Measurements from ENCODE around the gene KRTAP10-4. TPM values are rescaled to one million over a fixed set of nuclear protein-coding genes. Genes with fewer than 3 reads are reported as not detected.
"Not testable (repeated sequence)": the region's sequence is repeated elsewhere in the genome, so short reads cannot be mapped to it uniquely, and the experiment has no call there.

KRTAP10-4 gene
- total RNA-seq, 1 donor from 2014 or later: not detected

- Mint-ChIP-seq H3K36me3 (ENCODE audit: low read depth) (peaks cover 8% of the 10 kb centered on the region), H3K27me3 (peaks cover 15% of the 10 kb centered on the region), H3K4me1 (peaks cover 8% of the 10 kb centered on the region), H3K9me3 (peaks cover 17% of the 10 kb centered on the region), H3K27ac (no peak overlapping the region), H3K4me3 (no peak overlapping the region)
- intact Hi-C loops (cut with micrococcal nuclease): no loop called here
- DNase-seq (no peak), ATAC-seq (ENCODE audit: low read depth) (no peak)
- CTCF ChIA-PET: no interaction called here
- TF ChIP-seq CTCF (IDR thresholded peaks at IDR 0.05): no peak
- POLR2A ChIA-PET: no interaction called here
Observed at GRCh38 chr21:44544566-44544965, 29.0 kb upstream of the KRTAP10-4 start.

GRCh38 chr21:44547656-44548331 lies 25.7 kb upstream of the KRTAP10-4 start:
- peaks cover 8% of the 10 kb centered on the region for H3K36me3 Mint-ChIP-seq (ENCODE audit: low read depth)
- TF ChIP-seq CTCF (IDR thresholded peaks at IDR 0.05): no peak
- peak overlapping the region; percentile 33 for H3K4me3 Mint-ChIP-seq
- POLR2A ChIA-PET: interaction anchor here (0.5 kb wide), 1 partner anchor 1326 kb away, joined by 4 read pairs; no protein-coding TSS in a partner anchor
- no peak for DNase-seq
- no peak overlapping the region for H3K27ac Mint-ChIP-seq
- CTCF ChIA-PET: no interaction called here
- no peak for ATAC-seq (ENCODE audit: low read depth)
- H3K9me3 Mint-ChIP-seq: peaks cover 17% of the 10 kb centered on the region
- peaks cover 28% of the 10 kb centered on the region for H3K27me3 Mint-ChIP-seq
- intact Hi-C loops (cut with micrococcal nuclease): no loop called here
- H3K4me1 Mint-ChIP-seq: peaks cover 8% of the 10 kb centered on the region

GRCh38 chr21:44548381-44548780 lies 25.1 kb upstream of the KRTAP10-4 start:
- H3K4me1 Mint-ChIP-seq: peaks cover 8% of the 10 kb centered on the region
- no peak overlapping the region for H3K4me3 Mint-ChIP-seq
- DNase-seq: no peak
- peaks cover 17% of the 10 kb centered on the region for H3K9me3 Mint-ChIP-seq
- CTCF ChIA-PET: no interaction called here
- H3K27ac Mint-ChIP-seq: no peak overlapping the region
- TF ChIP-seq CTCF (IDR thresholded peaks at IDR 0.05): no peak
- intact Hi-C loops (cut with micrococcal nuclease): no loop called here
- POLR2A ChIA-PET: interaction anchor here (0.5 kb wide), 1 partner anchor 1326 kb away, joined by 4 read pairs; no protein-coding TSS in a partner anchor
- H3K27me3 Mint-ChIP-seq: peaks cover 33% of the 10 kb centered on the region
- peaks cover 8% of the 10 kb centered on the region for H3K36me3 Mint-ChIP-seq (ENCODE audit: low read depth)
- no peak for ATAC-seq (ENCODE audit: low read depth)

- TF ChIP-seq CTCF (IDR thresholded peaks at IDR 0.05): no peak
- H3K4me1 Mint-ChIP-seq: peaks cover 8% of the 10 kb centered on the region
- no peak overlapping the region for H3K4me3 Mint-ChIP-seq
- ATAC-seq (ENCODE audit: low read depth): no peak
- peaks cover 8% of the 10 kb centered on the region for H3K36me3 Mint-ChIP-seq (ENCODE audit: low read depth)
- H3K27ac Mint-ChIP-seq: no peak overlapping the region
- DNase-seq: no peak
- peaks cover 35% of the 10 kb centered on the region for H3K27me3 Mint-ChIP-seq
- CTCF ChIA-PET: no interaction called here
- H3K9me3 Mint-ChIP-seq: peaks cover 17% of the 10 kb centered on the region
- intact Hi-C loops (cut with micrococcal nuclease): no loop called here
- POLR2A ChIA-PET: no interaction called here
Observed at GRCh38 chr21:44548922-44549321, 24.6 kb upstream of the KRTAP10-4 start.

GRCh38 chr21:44549525-44550211 lies 23.9 kb upstream of the KRTAP10-4 start:
- peaks cover 35% of the 10 kb centered on the region for H3K27me3 Mint-ChIP-seq
- peaks cover 8% of the 10 kb centered on the region for H3K4me1 Mint-ChIP-seq
- ATAC-seq (ENCODE audit: low read depth): no peak
- POLR2A ChIA-PET: no interaction called here
- no peak for TF ChIP-seq CTCF (IDR thresholded peaks at IDR 0.05)
- peaks cover 17% of the 10 kb centered on the region for H3K9me3 Mint-ChIP-seq
- CTCF ChIA-PET: no interaction called here
- H3K36me3 Mint-ChIP-seq (ENCODE audit: low read depth): peaks cover 8% of the 10 kb centered on the region
- no peak overlapping the region for H3K4me3 Mint-ChIP-seq
- DNase-seq: peak; percentile 12
- no peak overlapping the region for H3K27ac Mint-ChIP-seq
- intact Hi-C loops (cut with micrococcal nuclease): no loop called here

GRCh38 chr21:44550285-44550684 lies 23.2 kb upstream of the KRTAP10-4 start:
- intact Hi-C loops (cut with micrococcal nuclease); POLR2A ChIA-PET; H3K27ac Mint-ChIP-seq; ATAC-seq (ENCODE audit: low read depth); H3K36me3 Mint-ChIP-seq (ENCODE audit: low read depth); H3K4me1 Mint-ChIP-seq; DNase-seq; H3K4me3 Mint-ChIP-seq; CTCF ChIA-PET: not testable (repeated sequence)
- Mint-ChIP-seq H3K27me3 (peaks cover 35% of the 10 kb centered on the region), H3K9me3 (peaks cover 17% of the 10 kb centered on the region)

Data from activated B cell treated with CpG ODN at 0.5 μM for 24 hours (primary cell).